HG03457 (cell line): ENCODE data around the gene ZNF133.

Experiments used
- ATAC-seq: cut with Tn5 transposase; IDR thresholded peaks from one replicate; pipeline ENCODE4 v1.9.1; 2021; ENCODE audit warnings: moderate number of reproducible peaks; ENCODE audit not compliant: unreplicated experiment

Gene ZNF133

GRCh38 chr20:18360635-18361034, 72.3 kb downstream of the ZNF133 start:
- ATAC-seq = no peak

GRCh38 chr20:18361678-18362077, 73.4 kb downstream of the ZNF133 start:
- no peak for ATAC-seq

- ATAC-seq = no peak
Observed at GRCh38 chr20:18362916-18363315, 74.6 kb downstream of the ZNF133 start.

- no peak for ATAC-seq
Observed at GRCh38 chr20:18363708-18364107, 75.4 kb downstream of the ZNF133 start.

GRCh38 chr20:18364768-18365167, 76.4 kb downstream of the ZNF133 start:
- no peak for ATAC-seq
